Measurements from ENCODE around the gene PDE6G.
"Not testable (repeated sequence)": the region's sequence is repeated elsewhere in the genome, so short reads cannot be mapped to it uniquely, and the experiment has no call there.

The PDE6G gene

GRCh38 chr17:81635973-81636504 lies 20.3 kb downstream of the PDE6G start:
- DNase-seq = no peak

GRCh38 chr17:81635431-81635830 lies 20.9 kb downstream of the PDE6G start:
- DNase-seq = no peak

- no peak for DNase-seq
Measured at GRCh38 chr17:81631482-81631881, 24.9 kb downstream of the PDE6G start.

GRCh38 chr17:81630274-81630673 lies 26.1 kb downstream of the PDE6G start:
- DNase-seq = no peak

- no peak for DNase-seq
Measured at GRCh38 chr17:81621494-81622130, 34.7 kb downstream of the PDE6G start.

DNA sequence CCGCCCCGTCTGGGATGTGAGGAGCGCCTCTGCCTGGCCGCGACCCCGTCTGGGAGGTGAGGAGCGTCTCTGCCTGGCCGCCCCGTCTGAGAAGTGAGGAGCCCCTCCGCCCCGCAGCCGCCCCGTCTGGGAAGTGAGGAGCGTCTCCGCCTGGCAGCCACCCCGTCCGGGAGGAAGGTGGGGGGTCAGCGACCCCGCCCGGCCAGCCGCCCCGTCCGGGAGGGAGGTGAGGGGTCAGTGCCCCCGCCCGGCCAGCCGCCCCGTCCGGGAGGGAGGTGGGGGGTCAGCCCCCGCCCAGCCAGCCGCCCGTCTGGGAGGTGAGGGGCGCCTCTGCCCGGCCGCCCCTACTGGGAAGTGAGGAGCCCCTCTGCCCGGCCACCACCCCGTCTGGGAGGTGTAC lies 38.0 kb downstream of the PDE6G start:
- DNase-seq = not testable (repeated sequence)

DNA sequence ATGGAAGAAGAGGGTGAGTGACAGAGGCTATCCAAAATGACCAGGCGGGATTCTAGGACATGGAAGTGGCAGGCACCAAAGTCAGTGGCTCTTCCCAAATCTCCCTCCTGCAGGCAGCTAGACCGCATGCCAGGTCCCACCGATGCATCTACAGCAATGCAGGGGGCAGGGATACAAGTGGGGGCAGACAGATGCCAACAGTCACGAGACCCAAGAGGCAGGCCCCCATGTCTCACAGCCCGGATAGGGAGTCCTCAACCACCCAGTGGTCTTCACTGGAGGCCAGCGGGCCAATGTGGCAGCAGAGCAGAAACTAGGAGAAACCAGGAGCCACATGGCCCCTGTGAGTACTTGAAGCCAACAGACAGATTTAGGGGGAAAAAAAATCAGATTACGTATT lies 39.5 kb downstream of the PDE6G start:
- no peak for DNase-seq

DNA sequence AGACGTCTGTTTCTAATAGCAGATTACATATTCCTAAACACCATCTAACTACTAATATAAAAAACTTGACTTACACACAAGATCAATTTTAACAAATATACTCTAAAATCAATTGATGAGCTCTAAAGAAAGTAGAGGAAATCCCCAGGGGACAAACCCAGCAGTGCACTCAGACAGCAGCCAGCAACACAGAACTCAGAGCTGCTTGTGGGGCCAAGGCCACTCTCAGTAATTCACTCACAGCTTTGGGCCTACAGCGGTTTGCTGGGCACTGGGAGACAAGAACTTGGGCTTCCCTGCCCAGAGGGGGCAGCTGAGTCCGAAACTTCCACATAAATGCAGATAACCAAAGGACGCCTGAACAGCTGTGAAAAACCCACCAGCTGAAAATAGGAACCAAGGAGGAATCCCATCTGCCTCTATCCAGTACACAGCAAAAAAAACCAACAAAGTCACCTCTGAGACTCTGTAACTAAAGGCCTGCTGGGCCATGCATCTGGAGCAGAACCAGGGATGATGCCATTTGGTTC lies 40.9 kb downstream of the PDE6G start:
- DNase-seq = no peak

GRCh38 chr17:81612172-81612970 lies 44.0 kb downstream of the PDE6G start:
- DNase-seq = no peak

DNA sequence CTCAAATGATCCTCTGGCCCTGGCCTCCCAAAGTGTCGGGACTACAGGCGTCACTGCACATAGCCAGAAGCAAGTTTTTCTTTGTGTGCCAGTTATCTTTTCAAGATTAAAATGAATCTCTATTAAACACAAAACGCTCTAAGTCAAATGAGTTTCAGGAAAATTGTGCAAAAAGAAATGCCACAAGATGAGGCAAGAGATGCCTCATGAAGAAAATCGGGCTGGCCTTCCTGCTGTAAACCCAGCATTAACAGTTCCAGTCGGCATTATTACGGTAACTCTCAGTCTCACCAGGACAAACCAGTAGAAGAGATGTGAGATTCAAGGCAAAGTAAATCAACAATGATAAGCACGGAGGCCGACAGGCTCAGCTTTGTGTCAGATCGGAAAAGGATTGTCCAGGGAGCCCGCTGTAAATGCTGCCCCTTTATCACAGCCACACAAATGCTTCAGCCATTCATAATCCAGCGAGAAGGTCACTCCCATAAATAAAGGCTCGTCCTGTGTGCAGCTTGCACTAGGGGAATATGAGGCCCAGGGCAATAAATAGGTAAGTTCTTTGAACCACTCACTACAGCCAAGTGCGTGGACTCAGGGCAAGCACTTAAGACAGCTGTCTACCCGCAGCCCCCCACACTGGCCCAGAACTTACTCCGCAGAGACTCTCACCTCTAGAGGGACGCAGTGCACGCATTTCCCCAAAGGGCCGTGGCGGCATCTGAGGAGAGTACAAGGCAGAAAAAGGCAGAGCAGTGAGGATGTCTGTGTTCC lies 46.6 kb downstream of the PDE6G start:
- no peak for DNase-seq

DNA sequence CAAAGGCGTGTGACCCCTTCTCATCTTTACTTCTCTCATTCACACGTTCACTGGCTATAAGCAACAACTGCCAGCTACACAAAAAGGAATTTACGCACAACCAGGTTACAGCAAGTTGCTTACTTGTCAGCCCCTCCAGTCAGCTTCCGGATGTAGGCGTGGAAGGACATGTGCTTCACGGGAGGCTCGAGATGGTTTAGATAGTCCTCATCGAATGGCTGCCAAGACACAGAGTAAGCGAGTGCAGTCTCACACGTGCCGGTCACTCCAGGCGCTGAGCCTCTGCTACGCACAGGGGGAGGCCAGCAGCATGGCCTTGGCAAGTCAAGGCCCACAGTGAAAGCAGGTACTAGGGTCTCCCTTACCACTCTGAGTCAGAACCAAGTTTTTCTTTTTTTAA lies 47.7 kb downstream of the PDE6G start:
- DNase-seq = no peak

DNA sequence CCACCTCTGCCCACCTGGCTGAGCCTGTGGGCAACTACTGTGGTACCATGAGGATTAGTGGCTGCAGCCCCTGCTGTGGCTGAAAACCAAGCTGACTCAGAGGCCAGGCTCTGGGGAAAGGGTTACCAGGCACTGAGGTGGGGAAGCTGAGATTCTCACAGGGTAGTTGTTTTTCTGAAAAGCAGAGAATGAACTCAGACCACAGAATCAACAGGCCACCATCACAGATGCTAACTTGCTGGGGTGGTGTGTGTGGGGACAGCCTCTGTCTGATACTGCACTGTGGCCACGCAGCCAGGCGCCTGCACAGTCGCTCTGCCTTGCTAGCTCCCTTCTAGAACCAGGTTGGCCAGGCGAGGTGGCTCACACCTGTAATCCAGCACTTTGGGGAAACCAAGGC lies 48.3 kb downstream of the PDE6G start:
- no peak for DNase-seq

DNA sequence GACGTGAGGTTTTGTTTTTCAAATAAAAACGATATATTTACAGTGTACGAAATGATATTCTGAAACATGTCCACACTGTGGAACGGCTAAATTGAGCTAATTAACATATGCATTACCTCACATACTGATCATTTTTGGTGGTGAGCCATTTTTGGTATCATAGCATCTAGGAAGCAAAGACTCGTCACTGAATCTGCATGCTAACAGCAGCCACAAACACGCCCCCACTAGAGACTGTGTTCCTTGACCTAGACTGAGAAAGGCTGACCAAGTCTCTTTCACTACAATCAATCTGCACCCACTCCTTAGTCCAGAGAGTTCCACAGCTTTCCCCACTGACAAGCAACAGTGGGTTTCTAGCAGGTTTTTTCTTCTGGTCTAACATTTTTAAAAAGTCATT lies 48.9 kb downstream of the PDE6G start:
- no peak for DNase-seq

DNA sequence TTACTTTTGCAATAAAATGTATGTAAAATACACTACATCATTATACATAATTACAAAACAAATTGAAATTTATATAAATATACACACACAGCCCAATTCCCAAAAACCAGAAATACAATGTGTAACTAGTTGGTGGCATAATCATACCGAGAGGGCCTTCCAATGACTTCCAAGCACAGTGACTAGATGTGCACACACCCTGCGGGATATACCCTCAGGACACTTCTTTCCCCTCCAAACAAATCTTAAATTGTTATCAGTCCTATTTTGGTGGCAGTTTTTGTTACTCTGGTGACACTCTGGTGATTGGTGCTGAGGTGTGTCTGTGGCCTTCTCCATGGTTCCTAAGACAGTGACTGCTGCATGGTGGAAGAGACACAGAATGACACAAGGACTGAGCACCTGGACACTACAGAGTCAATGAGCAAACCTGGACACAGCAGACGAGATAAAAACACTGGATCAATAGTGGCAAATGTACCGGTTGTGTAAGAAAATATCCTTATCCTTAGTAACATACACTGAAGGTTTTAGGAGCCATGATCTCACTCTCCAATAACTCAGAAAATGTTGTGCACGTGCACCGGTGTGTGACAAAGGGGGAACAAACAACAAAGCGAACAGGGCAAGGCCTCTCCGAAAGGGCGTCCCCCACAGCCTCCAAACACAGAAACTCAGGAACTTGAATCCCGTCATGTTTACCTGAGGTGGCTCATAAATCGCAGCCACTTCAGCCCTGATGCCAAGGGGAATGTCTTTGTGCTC lies 52.3 kb downstream of the PDE6G start:
- DNase-seq = no peak

GRCh38 chr17:81601525-81602120 lies 54.7 kb downstream of the PDE6G start:
- peak; percentile 27 for DNase-seq
